ENCODE data around the gene GADD45B. TPM values are rescaled to one million over a fixed set of nuclear protein-coding genes. Genes with fewer than 3 reads are reported as not detected.

The GADD45B gene, protein sequence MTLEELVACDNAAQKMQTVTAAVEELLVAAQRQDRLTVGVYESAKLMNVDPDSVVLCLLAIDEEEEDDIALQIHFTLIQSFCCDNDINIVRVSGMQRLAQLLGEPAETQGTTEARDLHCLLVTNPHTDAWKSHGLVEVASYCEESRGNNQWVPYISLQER
- total RNA-seq (2014; rRNA removed; shearing (Covaris generic)): 36.6 and 38.4 TPM in 2 replicates
- polyA plus RNA-seq (2014; cell fraction: nucleus; rRNA removed): 39.1 and 53.0 TPM in 2 replicates

DNA sequence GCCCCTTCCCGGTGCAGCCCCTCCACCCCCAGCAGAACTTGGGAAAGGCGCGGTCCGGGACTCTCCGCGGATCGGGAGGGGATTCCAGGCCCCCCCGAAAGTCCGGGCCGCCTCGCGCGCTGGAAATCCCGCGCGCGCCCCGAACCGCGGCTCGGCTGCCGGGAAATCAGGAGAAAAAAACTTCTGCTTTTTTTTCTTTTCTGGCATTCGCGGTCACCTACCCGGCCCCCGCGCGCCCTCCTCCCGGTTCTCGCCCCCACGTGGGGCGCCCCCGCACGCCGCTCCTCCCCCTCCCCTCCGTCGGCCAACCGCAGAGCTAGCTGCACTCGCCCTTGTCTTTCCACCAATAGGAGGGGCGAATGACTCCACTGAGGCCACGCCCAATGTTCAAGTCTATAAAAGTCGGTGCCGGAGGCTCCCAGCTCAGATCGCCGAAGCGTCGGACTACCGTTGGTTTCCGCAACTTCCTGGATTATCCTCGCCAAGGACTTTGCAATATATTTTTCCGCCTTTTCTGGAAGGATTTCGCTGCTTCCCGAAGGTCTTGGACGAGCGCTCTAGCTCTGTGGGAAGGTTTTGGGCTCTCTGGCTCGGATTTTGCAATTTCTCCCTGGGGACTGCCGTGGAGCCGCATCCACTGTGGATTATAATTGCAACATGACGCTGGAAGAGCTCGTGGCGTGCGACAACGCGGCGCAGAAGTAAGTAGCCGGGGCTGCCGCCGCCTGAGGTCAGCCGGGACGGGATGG is at the start of gene GADD45B:
Gene GADD45B, plus strand, starts transcription at position 426 of the 749 bp plus-strand sequence. Its CDS starts 232 bp downstream, at position 658.
- peak; percentile 94 for DNase-seq (ENCODE audit: extremely low read depth, low read depth)

DNA sequence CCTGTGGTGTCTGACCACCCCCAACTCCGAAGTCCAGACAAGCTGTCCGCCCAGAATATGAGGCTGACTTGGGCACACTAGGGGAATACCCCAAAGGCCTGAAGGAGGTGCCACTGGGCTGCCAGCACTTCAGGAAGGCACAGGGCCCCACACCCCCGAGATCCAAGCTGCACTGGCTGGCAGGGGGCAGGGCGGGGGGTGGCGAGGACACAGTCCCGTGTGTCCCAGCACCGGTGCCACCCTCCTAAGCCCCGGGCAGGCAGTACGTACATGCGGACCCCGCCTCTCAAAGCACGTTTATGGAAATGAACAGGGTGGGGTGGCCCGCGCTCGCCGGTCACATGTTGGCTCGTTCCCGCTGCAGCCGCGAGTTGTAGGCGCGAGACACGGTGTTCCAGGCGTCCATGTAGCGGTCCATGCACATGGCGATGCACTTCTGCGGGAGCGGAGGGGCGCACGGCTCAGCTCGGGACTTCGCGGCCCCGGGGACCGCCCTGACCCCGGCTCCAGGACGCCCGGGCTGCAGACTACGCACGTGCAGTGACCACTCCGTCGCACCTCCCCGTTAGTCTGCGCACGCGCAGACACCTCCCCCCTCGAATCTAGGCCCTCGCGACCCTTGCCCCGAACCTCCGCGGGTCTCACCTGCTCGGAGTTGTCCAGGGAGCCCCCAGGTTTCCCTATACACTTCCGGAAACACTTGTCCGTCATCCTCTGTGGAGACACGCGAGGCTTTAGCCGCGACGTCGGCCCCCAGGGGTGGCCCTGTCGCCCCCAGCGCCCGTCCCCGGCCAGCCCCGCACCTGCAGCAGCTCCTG is 49.1 kb upstream of the GADD45B start:
- no peak for DNase-seq (ENCODE audit: extremely low read depth, low read depth)

DNA sequence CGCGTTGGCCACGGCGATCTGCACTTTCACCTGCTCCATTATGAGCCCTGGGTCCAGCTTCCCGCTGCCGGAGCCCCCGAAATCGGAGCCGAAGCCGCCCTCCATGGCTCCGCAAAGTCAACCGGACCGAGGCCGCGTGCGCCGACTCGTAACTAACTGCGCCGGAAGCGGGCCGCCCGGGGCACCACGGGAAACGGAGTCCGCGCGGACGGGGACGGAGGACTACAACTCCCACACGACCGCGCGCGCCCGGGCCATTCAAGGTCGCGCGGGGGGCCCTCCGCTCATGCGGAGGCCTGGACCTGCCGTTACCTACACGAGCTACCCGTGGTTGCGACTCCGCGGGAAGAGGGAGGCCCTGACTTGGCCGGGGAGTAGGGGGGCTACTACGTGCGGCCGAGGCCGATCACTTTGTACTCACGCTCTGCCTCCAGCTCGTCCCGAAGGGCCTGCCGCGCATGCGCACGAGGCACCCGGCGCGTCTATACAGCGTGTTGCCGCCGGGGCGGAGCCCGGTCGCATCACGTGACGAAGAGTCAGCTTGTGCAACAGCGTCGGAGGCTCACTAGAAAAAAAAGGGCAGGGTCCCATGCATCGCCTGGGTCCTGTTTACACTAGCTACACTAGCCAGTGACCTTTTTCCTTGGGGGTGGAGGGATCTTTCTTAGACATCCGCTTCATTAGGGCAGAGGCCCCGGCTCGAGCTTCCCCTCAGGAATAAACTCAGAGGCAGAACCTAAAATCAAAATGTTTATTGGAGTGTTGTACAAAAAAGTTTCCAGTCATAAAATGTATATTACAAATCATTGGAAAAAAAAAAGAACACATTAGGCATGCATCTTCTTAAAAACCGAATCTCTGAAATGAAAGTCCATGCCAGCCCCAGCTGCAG is 48.3 kb upstream of the GADD45B start, which contains the start of gene TIMM13:
Gene TIMM13, minus strand, starts transcription at position 158 of the 892 bp plus-strand sequence. Its CDS starts 53 bp downstream, at position 105.
- DNase-seq (ENCODE audit: extremely low read depth, low read depth): peak; percentile 88

DNA sequence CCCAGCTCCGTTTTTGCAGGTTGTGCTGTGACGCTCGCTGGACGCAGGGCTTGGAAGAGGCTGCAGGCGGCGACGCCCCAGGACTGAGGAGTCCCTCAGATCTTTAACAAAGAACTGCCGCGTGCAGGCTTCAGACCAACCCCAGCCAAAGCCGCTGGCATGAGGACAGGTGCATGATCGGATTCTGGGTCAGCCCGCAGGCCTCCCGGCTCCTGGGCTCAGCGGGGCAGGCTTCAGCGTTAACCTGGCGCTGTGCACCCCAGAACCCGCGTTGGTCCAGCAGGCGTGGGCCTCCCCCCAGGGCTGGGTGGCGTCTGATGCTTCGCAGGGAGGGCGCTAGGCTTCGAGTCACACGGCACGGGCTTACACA is 47.6 kb upstream of the GADD45B start:
- no peak for DNase-seq (ENCODE audit: extremely low read depth, low read depth)

DNA sequence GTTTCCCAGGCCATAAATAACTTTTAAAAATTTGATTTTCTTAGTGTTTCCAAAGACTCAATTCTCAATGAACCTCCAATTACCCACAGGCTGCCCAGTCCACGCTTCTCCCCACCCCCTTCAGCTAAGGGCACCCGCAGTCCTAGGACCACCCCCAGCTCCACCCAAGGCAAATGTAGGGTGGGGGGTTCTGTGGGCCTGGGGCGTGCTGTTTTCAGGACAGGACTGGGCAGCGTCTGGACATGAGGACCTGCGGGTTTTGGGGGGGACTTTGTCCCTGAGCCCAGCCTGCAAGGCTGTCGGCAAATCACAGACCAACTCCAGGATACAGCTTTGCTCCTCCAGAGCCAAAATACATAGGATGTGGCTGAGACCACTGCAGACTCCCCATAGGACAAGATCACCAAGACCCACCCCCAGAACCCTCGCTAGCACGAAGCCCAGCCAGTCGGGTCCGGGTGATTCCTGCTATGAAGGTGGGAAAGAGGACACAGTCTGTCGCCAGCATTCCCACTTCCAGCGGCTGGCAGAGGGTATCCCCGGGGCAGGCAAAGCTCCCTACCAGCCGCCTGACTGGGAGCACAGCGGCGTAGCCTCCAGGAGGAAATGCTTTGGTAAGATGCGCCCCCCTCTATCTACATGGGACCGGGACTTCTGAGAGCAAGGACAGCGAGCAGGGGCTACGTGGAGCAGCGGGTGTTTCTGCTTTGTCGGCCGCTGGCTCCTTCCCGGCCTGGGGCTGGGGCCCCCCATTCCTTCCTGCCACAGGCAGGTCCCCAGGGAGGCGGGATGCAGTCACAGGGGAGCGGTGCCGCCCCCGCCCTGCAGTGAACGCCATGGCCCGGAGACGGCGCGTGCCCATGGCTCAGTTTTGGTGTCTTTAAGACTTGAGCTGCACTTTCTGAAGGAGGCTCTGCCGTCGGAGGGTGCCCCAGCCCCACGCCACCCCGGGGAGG is 46.9 kb upstream of the GADD45B start:
- no peak for DNase-seq (ENCODE audit: extremely low read depth, low read depth)

DNA sequence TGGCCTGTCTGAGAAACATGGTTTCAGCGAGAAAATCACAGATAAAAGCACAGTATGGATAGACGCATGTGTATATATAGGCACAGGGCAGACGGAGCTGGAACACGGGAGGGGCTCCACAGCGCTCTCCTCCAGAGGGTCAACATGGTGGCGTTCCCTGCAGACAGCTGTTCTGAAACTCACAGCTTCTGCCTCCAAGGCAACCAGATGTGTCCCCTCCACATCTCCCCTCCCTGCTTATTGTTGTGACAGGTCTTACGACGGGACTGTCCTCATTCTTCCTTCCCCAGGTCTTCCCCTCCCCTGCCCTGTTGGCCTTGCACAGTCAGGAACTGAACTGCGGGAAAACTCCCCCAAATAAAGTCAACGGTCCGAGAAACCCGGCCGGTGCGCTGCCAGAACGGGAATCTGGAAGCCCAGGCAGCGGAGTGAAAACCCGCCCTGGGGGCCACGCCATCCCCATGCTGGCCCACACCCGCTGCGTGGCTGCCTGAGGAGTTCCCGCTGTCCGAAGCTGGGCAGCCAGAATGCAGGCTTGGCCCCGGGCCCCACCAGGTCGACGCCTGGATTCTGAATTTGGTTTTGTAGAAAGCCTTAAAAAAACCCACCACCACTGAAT is 45.9 kb upstream of the GADD45B start:
- no peak for DNase-seq (ENCODE audit: extremely low read depth, low read depth)

DNA sequence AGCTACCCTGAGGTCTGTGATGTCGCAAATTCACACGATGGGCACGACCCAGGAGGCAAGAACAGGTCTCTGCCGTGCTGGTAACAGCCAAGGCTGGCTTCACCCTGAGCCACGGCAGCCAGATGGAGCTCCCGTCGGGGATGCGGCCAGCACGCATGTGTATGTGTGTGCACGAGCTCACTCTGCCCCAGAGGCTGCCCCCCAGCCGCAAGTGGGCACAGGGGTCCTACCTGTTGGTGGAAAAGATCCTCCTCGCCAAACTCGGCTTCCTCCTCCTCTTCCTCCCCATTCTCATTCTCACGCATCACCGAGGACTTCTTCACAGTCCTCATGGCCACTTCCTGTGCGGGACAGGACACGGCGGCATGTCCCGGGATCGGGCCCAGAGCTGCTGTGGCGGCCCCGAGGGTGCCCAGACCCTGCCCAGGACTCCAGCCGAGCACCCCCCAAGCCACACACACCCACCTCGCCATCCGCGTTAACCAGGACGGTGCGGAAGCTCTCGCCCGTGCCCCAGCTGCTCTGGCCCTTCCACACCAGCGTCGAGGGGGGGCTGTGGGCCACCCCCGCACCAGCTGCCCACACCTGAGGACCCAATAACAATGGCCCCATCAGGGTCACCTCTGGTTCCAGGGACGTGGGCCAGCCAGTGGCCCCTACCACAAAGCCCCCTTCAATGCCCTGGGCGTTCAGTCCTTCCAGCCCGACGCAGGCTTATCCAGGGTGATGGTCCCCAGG is 44.4 kb upstream of the GADD45B start:
- no peak for DNase-seq (ENCODE audit: extremely low read depth, low read depth)

DNA sequence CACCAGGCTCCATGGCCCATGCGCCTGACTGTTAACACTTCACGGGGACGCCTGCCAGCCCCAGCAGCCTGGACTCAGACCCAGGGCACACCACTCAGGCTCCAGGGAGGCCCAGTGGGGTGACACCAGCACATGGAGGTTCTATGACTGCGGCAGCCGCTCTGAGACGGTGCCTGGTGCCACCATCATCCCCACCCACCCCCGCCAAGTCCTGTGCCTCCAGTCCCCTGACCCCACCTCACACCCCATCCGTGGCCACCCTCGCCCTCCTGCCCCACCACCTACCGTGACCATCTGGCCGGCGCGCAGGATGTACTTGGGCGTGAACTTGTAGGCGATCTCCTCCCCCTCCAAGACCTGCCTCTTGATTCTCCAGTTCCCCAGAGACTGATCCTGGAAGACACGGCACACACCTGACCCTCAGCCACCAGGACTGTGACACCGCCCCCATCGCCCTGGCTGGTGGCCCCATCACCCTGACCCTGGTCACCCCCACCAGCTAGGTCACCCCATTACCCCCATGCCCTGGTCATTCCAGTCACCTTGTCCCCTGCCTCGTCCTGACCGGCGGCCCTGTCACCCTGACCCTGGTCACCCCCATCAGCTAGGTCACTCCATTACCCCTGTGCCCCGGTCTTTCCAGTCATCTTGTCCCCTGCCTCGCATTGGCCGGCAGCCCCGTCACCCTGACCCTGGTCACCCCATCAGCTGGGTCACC is 43.6 kb upstream of the GADD45B start:
- no peak for DNase-seq (ENCODE audit: extremely low read depth, low read depth)

DNA sequence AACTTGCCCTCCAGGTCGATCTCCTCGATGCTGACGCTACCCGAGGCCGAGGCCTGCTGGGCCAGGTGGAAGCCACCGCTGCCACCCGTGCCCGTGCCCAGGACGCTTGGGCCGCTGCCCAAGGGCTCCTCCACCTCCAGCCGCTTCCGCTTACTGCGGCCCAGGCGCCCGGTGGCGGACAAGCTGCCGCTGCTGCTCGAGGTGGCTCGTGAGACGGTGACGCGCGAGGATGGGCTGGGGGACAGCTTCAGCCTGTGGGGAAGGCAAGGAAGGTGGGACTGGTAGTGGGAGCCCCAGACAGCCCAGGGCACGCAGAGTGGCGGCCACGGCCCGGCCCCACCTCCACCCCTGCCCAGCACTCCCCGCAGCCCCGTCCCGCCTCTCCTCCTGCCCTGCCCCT is 42.1 kb upstream of the GADD45B start:
- no peak for DNase-seq (ENCODE audit: extremely low read depth, low read depth)

DNA sequence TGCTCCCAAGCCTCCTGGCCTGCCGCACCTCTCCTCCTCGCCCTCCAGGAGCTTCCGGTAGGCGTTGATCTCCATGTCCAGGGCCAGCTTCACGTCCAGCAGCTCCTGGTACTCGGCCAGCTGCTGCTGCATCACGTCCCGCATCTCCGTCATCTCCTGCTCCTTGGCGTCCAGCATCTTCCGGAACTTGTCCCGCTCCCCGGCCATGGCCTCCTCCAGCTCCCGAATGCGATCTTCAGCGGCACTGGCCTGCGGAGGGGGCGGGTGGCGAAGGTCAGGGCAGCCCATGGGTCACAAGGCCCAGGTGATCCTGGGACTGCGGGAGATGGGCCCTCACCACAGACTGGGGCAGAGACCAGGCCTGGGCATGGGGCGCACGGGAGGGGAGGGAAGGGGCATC is 41.7 kb upstream of the GADD45B start:
- DNase-seq (ENCODE audit: extremely low read depth, low read depth): no peak

DNA sequence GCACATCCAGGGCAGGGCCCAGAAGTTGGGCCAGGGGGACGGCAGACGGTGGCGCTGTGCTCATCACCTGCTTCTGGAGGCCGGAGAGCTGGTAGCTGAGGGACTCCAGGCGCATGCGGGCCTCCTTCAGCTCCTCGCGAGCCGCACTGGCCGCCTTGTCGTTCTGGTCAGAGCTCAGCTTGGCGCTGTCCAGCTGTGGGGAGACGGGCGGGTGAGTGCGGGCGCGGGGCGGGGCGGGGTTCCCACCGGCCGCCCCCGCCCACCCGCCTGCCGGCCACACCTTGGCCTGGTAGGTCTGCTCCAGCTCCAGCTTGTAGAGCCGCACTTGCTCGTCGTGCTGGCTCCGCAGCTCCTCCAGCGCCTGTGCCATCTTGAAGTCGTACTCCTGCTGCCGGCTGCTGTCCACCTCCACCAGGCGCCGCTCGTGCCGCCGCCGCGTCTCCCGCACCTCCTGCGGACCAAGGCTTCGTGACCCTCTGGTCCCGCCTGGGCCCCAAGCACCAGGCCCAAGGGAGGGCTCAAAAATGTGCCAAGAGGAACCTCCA is 41.1 kb upstream of the GADD45B start:
- no peak for DNase-seq (ENCODE audit: extremely low read depth, low read depth)

DNA sequence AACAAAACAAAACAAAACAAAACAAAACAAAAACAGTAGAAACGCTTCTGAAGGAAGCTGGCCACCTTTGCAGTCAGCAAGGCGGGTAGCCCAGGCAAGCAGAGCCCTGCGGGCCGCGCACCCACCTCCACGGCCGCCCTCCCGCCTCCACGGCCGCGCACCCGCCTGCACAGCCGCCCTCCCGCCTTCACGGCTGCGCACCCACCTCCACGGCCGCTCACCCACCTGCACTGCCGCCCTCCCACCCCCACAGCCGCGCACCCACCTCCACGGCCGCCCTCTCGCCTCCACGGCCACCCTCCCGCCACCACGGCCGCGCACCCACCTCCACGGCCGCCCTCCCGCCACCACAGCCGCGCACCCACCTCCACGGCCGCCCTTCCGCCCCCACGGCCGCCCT is 39.5 kb upstream of the GADD45B start:
- DNase-seq (ENCODE audit: extremely low read depth, low read depth): no peak

DNA sequence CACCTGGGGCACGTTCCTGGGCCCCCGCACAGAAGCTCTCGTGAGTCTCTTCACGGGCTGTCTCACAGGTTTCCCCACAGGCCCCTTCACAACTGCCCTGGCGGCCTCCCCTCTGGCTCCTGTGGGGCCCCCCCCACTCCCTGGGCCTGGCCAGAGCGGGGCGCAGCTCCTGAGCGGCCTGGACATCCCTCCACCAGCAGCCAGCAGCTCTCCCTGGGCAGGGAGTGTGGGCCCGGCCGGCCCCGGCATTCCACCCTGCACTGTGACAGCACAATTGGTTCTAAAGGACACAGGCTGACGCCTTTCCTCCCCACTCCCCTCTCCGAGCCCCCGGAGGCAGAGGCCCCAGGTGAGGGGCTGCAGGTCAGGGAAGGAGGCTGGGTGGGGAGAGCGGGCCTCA is 39.0 kb upstream of the GADD45B start:
- no peak for DNase-seq (ENCODE audit: extremely low read depth, low read depth)

DNA sequence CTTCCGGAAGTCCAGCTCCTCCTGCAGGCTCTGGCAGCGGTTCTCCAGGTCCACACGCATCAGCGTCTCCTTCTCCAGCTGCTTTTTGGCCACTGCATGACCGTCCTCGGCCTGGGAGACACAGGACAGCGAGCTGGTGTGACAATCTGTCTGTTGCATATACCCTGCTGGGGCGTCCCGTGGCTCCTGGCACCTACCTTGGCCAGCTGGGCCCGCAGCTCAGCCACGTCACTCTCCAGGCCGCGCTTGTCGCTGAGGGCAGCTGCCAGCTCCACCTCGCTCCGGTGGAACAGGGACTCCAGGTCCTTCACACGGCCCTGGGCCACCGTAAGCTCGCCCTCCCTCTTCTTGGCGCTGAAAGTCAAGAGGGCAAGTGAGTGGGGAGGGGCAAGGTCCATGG is 37.7 kb upstream of the GADD45B start:
- no peak for DNase-seq (ENCODE audit: extremely low read depth, low read depth)

DNA sequence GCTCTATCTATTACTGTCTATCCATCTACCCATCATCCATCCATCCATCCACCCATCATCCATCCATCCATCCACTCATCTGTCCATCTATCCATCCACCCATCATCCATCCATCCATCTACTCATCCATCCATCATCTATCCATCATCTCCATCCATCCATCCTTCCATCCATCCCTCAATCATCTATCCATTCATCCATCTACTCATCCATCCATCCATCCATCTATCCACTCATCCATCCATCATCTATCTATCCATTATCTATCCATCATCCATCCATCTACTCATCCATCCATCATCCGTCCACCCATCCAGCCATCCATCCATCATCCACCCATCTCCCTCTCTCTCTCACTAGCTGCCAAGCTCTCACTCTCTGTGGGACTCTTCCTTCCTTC is 35.4 kb upstream of the GADD45B start:
- no peak for DNase-seq (ENCODE audit: extremely low read depth, low read depth)

DNA sequence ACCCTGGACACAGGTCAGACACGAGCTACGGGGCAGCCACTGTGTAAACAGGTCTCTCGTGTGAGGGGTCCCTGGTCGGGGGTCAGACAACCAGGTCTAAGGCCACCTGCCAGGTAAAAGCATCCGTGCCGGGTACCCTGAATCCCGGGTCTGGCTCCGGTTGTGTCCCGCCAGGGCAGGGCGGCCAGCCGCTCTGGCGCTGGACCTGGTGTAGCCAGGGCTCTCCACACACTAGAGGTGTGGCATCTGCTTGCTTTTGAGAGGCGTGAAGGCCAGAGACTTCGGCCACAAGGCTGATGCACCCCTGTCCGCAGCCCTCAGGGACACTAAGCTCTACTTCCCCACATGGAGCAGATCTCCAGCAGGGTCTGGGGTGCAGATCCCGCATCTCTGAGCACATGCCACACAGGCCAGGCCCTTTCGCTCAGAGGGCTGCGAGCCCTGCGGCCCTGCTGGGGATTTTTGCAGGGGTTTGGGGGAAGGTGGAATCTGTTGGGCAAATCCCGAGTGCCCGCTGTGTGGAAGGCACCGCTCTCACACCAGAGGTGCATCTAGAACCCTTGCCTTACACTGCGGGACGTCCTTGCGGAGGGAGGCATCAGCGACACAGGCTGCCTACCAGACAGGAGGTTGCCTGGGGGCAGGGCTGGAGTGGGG is 34.7 kb upstream of the GADD45B start:
- no peak for DNase-seq (ENCODE audit: extremely low read depth, low read depth)
